ENCODE measurements around the gene MTHFD2L. TPM values are rescaled to one million over a fixed set of nuclear protein-coding genes. Genes with fewer than 3 reads are reported as not detected.
"Not testable (repeated sequence)": the region's sequence is repeated elsewhere in the genome, so short reads cannot be mapped to it uniquely, and the experiment has no call there.

Gene MTHFD2L
- total RNA-seq, 1 donor from 2014 or later, result 12.1 TPM

DNA sequence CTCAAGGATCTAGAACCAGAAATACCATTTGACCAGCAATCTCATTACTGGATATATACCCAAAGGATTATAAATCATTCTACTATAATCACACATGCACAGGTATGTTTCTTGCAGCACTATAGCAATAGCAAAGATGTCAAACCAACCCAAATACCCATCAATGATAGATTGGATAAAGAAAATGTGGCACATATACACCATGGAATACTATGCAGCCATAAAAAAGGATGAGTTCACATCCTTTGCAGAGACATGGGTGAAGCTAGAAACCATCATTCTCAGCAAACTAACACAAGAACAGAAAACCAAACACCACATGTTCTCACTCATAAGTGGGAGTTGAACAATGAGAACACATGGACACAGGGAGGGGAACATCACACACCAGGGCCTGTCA is 25.7 kb upstream of the MTHFD2L start:
- DNase-seq (ENCODE audit: extremely low read depth, low read depth, low spot score), result not testable (repeated sequence)

DNA sequence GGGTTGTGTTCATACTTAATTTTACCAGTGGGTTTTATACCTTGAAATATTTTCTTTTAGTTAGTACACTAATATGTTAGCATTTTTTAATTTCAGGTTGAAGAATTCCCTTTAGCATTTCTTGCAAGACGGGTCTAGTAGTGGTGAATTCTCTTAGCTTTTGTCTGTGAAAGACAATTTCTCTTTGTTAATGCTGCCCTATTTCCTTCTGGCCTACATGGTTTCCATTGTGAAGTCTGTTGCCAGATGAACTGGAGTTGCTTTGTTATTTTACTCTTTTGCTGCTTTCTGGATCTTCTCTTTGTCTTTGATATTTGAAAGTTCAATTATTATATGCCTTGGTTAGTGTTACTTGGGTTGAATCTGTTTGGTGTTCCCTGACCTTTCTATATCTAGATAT is 25.0 kb upstream of the MTHFD2L start:
- DNase-seq (ENCODE audit: extremely low read depth, low read depth, low spot score), result no peak

DNA sequence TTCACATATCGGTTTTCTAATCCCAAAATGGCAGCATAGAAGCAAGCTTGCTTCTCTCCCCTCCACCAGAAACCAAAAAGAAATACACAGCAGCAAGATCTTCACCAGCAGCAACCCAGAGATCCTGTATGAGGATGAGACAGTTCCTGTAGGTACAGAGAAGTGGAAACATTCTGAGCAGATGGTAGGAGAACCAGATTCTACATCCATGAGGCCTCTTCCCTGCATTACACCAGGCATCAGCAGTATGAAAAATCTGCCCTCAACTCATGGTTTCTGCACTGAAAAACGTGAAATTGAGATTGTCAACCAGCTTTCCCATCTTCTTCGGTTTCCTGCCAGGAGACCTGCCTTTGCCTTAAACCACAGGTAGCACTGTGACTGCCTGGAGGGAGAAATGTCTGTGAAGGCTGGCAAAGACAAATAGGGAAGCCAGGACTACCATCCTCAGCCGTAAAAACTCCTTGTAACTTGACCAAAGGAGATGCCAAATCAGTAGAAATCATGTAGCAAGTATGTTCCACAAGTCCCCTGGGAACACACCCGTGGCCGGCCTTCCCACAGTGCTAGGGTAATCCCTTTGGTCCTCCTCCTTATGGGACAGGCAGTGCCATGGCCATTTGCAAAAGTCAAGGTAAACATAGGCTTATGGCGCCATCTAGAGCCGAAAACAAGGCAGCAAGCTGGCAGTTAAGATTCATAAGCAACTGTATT is 24.0 kb upstream of the MTHFD2L start:
- peak; percentile 81 for DNase-seq (ENCODE audit: extremely low read depth, low read depth, low spot score)

DNA sequence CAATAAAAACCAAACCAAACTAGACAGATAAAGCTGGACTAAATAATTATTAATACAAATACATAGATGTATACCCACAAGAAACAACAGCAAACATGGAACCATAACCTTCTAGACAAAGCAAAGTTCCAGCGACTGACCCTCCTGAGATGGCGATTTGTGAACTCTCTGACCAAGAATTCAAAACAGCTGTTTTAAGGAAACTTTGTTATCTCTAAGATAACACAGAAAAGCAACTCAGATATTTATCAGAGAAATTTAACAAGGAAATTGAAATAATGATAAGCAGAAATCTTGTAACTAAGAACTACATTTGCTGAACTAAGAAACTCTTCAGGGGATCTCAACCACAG is 23.4 kb upstream of the MTHFD2L start:
- DNase-seq (ENCODE audit: extremely low read depth, low read depth, low spot score), result no peak

DNA sequence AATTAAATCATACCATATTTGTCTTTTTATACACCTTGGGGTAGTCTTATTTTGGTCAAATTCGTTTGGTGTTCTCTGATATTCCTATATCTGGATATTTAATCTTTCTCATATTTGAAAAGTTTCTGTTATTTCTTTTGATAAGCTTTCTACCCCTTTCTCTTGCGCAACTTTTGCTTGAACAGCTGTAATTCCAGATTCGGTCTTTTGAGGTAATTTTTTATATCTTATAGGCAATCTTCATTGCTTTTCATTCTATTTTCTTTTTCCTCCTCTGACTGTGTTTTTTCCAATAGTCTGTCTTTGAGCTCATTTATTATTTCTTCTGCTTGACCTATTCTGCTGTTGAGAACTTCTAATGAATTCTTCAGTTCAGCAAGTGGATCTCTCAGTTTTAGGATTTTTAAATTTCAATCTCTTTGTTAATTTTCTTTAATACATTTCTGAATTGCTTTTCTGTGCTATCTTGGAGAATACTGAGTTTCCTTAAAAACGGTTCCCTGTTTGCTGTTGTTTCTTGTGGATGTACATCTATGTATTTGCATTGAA is 11.3 kb upstream of the MTHFD2L start:
- no peak for DNase-seq (ENCODE audit: extremely low read depth, low read depth, low spot score)

DNA sequence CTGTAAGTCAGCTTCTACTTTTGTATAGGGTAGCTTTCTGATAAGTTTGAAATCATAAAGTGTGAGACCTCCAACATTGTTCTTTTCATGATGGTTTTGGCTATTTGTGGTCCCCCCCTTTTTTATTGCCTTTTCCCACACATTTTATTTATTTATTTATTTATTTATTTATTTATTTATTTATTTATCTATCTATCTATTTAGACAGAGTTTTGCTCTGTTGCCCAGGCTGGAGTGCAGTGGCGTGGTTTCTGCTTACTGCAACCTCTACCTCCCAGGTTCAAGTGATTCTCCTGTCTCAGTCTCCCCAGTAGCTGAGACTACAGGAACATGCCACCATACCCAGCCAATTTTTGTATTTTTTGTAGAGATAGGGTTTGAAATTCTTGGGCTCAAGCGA is 9.7 kb upstream of the MTHFD2L start:
- DNase-seq (ENCODE audit: extremely low read depth, low read depth, low spot score), result no peak

DNA sequence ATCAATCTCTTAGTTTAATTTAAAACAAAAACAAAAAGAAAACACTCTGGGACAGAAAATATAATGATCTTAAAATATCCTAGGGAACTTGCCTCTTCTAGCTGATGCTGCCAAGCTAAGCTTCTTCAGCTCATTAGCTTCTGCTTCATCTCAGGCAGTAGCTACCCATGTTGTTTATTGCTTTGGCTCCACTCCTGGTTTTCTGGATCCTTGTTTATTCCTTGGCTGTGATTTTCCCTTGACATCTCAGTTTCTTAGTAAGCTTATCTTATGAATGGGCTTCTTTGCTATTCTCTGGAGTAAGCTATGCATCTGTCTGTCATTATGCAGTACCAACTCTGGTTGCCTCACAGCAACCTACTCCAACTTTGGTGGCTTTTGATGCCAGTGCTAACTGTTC is 5.1 kb upstream of the MTHFD2L start:
- DNase-seq (ENCODE audit: extremely low read depth, low read depth, low spot score), result no peak

DNA sequence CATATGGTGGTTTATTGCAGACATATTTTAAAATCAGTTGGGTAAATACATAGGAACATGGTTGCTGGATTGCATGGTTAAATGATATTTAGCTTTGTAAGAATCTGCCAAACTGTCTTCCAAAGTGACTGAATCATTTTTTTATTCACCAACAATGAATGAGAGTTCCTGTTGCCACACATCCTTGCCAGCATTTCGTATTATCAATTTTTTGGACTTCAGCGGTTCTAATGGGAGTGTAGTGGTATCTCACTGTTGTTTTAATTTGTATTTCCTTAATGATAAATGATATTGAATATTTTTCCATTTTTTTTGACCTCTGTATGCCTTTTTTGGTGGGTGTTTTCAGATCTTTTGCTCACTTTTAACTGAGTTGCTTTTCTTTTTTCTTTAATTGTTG is 1.4 kb upstream of the MTHFD2L start:
- no peak for DNase-seq (ENCODE audit: extremely low read depth, low read depth, low spot score)

DNA sequence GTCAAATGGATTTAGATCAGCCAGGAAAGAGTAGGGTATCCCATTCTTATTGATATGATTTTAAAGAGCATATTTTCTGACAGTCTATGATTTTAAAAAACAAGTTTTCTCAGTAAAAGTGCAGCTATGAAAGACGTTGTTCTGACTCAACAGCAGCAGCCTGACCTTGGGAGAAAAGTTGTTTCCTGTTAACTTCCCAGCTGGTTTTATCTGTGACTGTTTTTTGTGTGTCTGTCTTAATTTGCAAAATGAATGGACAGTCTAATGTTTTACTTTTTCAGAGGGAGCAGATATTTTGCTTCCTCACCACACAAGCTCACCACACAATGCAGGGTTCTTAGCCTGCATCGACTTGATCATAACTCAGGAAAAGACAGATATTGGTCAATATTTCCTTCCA is 764 bp upstream of the MTHFD2L start:
- DNase-seq (ENCODE audit: extremely low read depth, low read depth, low spot score), result peak; percentile 56

DNA sequence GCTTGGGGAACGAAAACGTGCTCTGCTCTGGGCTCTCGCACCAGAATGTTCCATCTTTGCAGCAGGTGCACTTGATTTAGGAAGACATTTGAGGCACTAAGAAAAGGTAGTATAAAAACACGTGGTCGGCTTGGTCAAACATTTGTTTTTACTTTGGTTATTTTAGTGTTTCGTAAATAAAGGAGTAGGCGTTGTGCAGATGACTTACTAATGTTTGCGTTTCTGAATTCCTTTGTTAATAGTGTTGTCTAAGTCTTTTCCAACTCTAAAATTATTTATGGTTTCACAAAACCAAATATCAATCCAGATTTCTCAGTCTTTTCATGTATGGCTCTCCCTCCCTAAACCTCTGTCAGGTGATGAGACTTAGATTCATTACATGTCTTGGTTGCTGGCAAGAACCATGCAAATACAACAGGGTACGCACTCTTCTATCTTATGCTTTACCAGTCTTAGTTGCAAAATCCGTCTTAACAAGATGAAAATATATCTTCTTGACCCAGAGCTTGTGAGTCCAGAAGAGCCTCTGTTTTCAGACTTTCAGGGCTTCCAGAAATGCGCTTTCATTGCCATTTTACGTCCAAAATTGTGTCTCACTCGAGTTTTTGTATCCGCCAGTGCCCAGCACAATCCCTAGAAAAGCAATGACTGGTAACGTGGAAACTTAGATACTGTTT is 686 bp downstream of the MTHFD2L start:
- no peak for DNase-seq (ENCODE audit: extremely low read depth, low read depth, low spot score)

DNA sequence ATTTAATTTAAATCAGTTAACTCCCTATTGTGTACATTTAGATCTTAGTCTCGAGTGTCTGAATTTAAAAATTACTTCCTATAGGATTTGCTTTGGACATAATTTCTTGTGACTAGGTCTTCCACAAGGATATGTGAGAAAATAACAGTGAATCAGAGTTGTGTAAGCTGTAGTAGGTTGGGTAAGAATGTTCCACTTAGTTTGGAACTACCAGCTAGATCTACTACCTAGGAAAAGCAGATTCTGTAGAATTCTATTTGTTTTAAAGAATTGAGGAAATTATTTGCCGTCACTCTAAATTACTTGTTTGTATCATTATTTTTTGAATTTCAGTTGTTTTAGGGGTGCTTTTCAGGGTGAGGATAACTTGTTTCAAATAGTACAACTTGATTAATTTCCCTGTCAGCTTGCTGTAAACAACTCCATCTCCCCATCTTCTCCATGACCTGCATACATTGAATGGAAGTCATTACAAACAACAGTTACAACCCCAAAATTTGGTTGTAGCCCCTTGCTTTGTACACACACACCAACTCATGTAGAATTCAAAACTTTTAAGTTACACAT is 1.3 kb downstream of the MTHFD2L start:
- no peak for DNase-seq (ENCODE audit: extremely low read depth, low read depth, low spot score)

DNA sequence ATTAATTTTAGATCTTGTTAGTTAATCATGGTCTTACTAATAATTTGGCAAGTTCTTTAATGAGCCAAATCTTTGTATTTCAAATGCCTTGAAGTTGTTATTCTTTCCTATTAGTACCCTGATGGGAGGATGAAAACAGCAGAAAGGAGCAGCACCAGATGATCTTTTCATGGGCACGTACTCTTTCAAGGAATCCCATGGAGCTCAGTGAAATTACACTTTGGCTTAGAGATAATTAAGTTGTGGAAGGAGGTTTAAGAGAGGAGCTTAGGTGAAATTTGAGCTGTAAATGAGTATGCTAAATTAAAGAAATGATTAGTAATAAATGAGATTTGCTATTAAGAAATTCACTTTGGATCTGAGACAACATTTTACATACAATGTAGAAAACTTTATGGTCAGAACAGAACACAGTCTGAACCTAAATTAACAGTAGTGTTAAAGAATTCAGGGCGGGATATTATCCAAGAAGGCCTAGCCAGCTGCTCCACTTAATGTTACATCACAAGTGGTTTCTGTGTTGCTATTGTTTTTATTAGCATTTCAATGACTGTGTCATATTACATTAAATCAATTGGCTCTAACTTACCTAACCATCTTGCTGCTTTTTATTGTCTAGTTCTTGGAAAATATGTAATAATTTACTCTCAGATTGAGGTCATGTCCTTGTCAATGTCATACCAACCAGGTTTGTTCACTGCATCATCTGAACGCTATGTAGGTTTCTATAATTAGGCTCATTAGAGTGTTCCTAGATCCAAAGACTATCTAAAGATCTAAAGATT is 3.9 kb downstream of the MTHFD2L start:
- no peak for DNase-seq (ENCODE audit: extremely low read depth, low read depth, low spot score)

DNA sequence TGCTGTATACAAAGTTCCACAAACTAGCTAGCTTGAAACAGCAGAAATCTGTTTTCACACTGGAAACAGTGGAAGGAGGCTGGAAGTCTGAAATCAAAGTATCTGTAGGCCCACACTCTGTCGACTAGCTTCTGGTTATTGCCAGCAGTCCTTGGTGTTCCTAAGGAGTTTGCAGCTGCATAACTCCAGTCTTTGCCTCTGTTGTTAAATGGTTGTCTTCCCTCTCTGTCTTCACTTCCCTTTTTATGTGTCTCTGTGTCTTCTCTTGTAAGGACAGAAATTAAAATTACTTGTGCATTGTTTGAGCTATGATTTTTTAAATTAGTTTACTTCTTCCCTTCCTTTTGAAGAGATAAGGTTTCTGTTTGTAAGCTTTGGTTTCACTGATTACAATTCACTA is 8.2 kb downstream of the MTHFD2L start:
- no peak for DNase-seq (ENCODE audit: extremely low read depth, low read depth, low spot score)

DNA sequence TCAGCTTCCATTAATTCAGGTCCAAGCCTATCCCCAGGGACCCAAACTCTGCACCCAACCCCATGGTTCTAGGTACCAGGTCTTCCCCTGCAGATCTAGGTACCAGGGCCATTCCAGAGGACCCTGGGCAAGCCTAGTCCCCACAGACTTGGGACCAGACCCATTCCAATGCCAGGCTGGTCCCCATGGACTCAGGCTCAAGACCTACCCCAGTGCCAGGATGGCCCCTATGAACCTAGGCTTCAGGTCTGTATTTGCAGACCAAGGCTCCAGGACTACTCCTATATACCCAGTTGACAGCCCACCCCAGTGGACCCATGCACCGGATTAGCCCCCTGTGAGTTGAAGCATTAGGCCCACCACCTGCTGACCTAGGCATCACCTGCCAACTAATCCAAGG is 8.9 kb downstream of the MTHFD2L start:
- DNase-seq (ENCODE audit: extremely low read depth, low read depth, low spot score), result no peak

DNA sequence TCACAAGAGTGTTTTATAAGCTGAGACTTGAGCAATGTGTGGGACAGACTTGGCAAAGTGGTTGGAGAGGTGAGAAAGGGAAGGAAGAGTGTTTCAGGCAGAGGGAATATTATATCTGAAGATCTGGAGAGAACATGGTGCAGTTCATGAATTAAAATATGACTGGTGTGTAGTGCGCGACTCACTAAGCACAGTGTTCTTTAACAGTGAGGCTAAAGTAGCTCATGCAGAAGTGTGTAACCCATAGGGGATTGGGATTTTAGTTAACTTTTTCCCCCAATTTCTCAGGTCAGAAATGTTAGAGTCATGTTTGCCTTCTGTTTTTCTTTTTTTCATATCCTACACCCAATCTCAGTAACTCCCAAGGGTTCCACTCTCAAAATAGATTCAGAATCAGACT is 9.7 kb downstream of the MTHFD2L start:
- no peak for DNase-seq (ENCODE audit: extremely low read depth, low read depth, low spot score)

DNA sequence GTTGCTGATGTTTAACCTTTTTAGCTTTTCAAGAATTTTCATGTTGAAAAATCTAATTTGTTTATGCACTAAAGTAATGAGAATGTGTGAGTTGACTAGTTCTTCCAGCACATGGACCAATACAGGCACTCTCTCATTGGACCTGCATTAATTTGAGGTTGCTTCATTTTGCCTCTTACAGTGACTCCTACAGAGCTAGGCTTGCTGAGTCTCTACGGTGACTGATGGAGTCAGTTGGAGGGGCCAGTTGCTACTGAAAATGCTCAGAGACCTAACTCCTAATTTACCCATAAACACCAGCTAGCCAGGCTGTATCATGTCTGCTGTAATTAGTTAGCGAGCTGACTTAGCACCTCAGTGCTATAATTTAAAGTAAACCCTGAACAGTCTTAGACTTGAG is 10.9 kb downstream of the MTHFD2L start:
- no peak for DNase-seq (ENCODE audit: extremely low read depth, low read depth, low spot score)

DNA sequence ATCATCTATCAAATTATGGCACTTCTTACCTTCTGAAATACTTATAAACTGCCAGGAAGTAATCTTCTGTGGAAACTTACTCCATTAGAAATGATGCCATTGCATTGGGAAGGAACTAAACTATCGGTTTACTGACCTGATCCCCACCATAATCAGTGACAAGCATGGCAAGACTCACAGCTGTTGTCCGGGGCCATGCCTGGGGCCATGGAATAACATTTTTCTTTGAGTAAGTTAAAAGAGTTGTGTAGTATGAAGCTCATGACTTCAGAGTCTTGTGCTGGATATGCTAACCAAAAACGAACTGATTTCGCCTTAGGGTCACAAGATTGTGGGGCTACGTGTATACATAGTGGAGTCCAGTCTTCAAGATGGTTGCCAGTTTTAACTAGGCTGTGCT is 15.4 kb downstream of the MTHFD2L start:
- no peak for DNase-seq (ENCODE audit: extremely low read depth, low read depth, low spot score)

DNA sequence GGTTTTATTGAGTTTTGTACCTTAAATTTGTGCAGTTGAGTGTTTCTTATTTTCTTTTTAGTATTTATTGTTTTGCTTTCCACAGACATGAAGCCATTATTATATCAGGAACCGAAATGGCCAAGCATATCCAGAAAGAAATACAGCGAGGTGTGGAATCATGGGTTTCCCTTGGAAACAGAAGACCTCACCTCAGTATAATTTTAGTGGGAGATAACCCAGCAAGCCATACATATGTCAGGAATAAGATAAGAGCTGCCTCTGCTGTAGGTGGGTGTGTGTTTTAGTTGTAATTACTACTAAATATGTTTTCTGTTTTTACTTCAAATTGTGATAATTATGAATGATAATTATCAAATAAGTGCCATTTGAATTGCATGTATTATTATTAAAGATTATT is 16.5 kb downstream of the MTHFD2L start:
- no peak for DNase-seq (ENCODE audit: extremely low read depth, low read depth, low spot score)

DNA sequence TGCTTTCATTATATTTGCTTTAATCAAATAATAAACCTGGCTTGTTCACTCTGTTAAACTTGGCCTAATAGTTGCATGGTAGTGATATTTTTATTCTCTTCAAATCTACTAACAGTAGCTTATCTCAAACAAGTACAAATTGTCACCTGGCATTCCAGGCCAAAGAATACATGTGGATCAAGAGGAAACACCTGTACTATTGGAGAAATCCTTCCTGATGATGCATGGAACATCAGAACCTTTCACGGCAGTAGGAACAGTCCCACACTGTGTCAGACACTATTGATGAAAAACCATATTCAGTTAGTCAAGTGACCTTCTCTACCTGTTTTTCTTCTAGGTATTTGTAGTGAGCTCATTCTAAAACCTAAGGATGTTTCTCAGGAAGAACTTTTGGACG is 17.0 kb downstream of the MTHFD2L start:
- DNase-seq (ENCODE audit: extremely low read depth, low read depth, low spot score), result no peak

DNA sequence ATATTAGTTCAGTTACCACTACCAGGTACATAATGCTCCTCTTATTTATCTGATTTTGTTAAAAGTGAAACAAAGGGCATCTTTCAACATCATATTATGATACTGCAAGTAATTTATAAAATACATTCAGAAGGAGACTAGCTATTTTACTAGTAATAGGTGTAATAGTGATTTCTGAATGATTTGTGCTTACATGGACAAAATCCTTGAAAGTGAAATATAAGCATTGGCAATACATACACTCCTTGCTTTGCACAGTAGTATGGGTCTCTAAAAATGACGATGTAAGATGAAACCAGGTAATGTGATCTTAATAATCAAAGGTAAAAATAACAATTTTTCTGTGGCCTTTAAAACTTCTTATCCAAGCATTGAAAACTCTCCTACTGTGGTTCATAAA is 17.5 kb downstream of the MTHFD2L start:
- DNase-seq (ENCODE audit: extremely low read depth, low read depth, low spot score), result no peak

DNA sequence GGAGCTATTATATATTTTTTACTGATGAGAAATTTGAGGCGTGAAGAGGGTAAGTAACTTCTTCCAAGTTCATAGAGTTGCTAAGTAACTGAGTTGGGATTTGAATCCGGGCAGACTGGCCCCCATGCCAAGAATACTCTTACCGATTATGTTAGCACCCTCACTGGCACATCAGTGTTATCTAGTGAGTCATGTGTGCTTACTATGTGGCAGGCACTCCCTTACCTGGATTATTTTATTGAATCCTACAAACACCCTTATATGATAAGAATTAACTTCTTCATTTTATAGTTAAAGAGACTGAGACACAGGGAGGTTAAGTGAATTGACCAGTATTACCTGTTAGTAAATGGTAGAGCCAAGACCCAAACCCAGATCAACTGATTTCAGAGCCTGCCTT is 20.9 kb downstream of the MTHFD2L start:
- DNase-seq (ENCODE audit: extremely low read depth, low read depth, low spot score), result no peak

All from glomerular endothelial cell (primary cell).